BLaER1 treated with 17β-estradiol and CSF1 and Interleukin-3, amounts not matched to agents 10 nM and 100 nM (cell line): ENCODE measurements around the gene CAPZA1.

Source experiments
- H3K27ac ChIP-seq, 11 experiments: shearing (Covaris generic); formaldehyde crosslinking; 2 replicates each; pipeline ENCODE4 v1.8.1; 2022
- H3K27me3 ChIP-seq, 11 experiments: shearing (Covaris generic); formaldehyde crosslinking; 2 replicates each; pipeline ENCODE4 v1.8.1; 2022
- H3K36me3 ChIP-seq, 11 experiments: shearing (Covaris generic); formaldehyde crosslinking; 2 replicates each; pipeline ENCODE4 v1.8.1; 2022
- H3K4me1 ChIP-seq, 10 experiments: shearing (Covaris generic); formaldehyde crosslinking; 2 replicates each; pipeline ENCODE4 v1.8.1; 2022
- H3K4me2 ChIP-seq, 11 experiments: shearing (Covaris generic); formaldehyde crosslinking; 2 replicates each; pipeline ENCODE4 v1.8.1; 2022
- H3K4me3 ChIP-seq, 10 experiments: shearing (Covaris generic); formaldehyde crosslinking; 2 replicates each; pipeline ENCODE4 v1.8.1; 2022
- H3K9ac ChIP-seq, 11 experiments: shearing (Covaris generic); formaldehyde crosslinking; 2 replicates each; pipeline ENCODE4 v1.8.1; 2022
- H3K9me3 ChIP-seq, 11 experiments: shearing (Covaris generic); formaldehyde crosslinking; replicated peaks in 1 of 11; 2 replicates each; pipeline ENCODE4 v1.8.1; 2022
- H4K20me1 ChIP-seq, 11 experiments: shearing (Covaris generic); formaldehyde crosslinking; 2 replicates each; pipeline ENCODE4 v1.8.1; 2022
- Cebpa-rat ChIP-seq, 11 experiments: shearing (Covaris generic); IDR thresholded peaks; 2 replicates each; pipeline ENCODE4 v1.8.1; 2022

Gene CAPZA1

DNA sequence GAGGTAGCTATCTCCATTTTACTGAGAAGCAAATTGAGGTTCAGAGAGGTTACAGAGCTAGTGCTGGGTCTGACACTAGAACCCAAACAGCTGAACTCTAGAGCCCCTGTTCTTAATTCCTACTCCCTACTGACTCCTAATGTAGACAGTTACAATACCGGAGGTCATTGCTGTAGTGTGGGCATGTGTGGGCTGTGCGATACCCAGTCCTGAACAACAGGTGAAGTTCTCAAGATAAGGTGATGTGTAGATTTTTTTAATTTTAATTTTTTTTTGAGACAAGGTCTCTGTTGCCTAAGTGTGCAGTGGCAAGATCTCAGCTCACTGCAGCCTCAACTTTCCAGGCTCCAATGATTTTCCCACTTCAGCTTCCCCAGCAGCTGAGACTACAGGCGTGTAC lies 88.9 kb downstream of the CAPZA1 start:
- peaks cover 0 to 2% (median 0%) of the 10 kb centered on the region in 11 experiments; a peak in 4 of 22 replicates for H3K27me3 ChIP-seq
- TF ChIP-seq Cebpa-rat (IDR thresholded peaks at IDR 0.05), result no peak
- H3K4me2 ChIP-seq, result no peak overlapping the region
- no peak overlapping the region for H3K4me3 ChIP-seq
- H4K20me1 ChIP-seq, result peaks cover 0 to 17% (median 7%) of the 10 kb centered on the region in 11 experiments; a peak in 9 of 22 replicates
- peaks cover 44 to 69% (median 57%) of the 10 kb centered on the region in 10 experiments for H3K4me1 ChIP-seq
- H3K27ac ChIP-seq, result no peak overlapping the region
- no peak overlapping the region for H3K9ac ChIP-seq
- H3K9me3 ChIP-seq, result no peaks in the 10 kb centered on the region
- H3K36me3 ChIP-seq, result 0 out of 22 replicates have a peak, but pooled peaks cover 0 to 7% (median 0%) of the 10 kb centered on the region in 11 experiments

DNA sequence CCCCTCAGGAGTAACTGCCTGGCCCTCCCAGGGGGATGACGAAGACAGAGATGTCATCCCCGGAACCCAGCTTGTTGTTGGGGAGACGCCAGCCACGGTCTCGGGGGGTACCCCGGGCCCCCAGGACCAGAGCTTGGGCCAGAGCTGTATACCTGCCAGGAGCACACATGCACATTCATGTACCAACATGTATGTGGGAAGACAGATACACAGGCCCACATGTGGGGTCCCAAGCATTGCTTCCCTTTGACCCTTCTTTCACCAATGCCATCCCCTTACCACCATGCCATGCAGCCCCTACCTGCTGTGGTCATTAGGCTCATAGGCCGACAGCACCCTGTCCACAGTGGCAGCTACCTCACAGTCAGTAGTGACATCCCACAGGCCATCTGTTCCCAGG lies 90.5 kb downstream of the CAPZA1 start:
- H3K9ac ChIP-seq, result no peak overlapping the region
- TF ChIP-seq Cebpa-rat (IDR thresholded peaks at IDR 0.05), result no peak
- H3K4me3 ChIP-seq, result no peak overlapping the region
- H3K36me3 ChIP-seq, result no peaks in the 10 kb centered on the region
- H3K9me3 ChIP-seq, result no peaks in the 10 kb centered on the region
- H3K4me1 ChIP-seq, result peaks cover 38 to 67% (median 55%) of the 10 kb centered on the region in 10 experiments
- H4K20me1 ChIP-seq, result peaks cover 0 to 17% (median 10%) of the 10 kb centered on the region in 11 experiments; a peak in 15 of 22 replicates
- H3K27ac ChIP-seq, result no peak overlapping the region
- peaks cover 0 to 18% (median 11%) of the 10 kb centered on the region in 11 experiments; a peak in 17 of 22 replicates for H3K27me3 ChIP-seq
- H3K4me2 ChIP-seq, result no peak overlapping the region

DNA sequence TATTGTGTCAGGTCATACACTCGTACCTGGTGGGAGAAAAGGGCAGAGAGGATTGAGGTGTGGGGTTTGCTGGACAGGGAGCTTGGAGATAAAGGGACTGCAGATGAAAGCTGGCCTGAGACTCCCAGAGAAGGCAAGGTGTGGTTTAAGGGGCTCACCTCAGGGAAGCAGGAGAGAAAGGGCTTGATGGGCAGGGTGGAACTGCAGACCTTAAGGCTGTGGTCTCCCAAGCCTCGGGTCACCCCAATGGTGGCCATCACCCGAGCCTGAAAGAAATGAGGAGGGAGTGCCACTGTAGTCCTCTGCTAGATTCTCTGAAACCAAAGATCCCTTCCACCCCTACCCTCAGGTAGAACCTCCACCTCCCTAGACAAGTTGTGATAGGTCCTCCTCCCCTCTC lies 91.0 kb downstream of the CAPZA1 start:
- H3K9ac ChIP-seq, result no peak overlapping the region
- peaks cover 0 to 17% (median 10%) of the 10 kb centered on the region in 11 experiments; a peak in 15 of 22 replicates for H4K20me1 ChIP-seq
- H3K36me3 ChIP-seq, result no peaks in the 10 kb centered on the region
- peaks cover 34 to 64% (median 52%) of the 10 kb centered on the region in 10 experiments for H3K4me1 ChIP-seq
- H3K4me3 ChIP-seq, result no peak overlapping the region
- no peak overlapping the region for H3K27ac ChIP-seq
- H3K9me3 ChIP-seq, result no peaks in the 10 kb centered on the region
- TF ChIP-seq Cebpa-rat (IDR thresholded peaks at IDR 0.05), result no peak
- H3K27me3 ChIP-seq, result peaks cover 0 to 18% (median 11%) of the 10 kb centered on the region in 11 experiments; a peak in 17 of 22 replicates
- peak overlapping the region in 10 of 11 experiments; percentile 38 to 68 (median 48); a peak in 12 of 22 replicates for H3K4me2 ChIP-seq

DNA sequence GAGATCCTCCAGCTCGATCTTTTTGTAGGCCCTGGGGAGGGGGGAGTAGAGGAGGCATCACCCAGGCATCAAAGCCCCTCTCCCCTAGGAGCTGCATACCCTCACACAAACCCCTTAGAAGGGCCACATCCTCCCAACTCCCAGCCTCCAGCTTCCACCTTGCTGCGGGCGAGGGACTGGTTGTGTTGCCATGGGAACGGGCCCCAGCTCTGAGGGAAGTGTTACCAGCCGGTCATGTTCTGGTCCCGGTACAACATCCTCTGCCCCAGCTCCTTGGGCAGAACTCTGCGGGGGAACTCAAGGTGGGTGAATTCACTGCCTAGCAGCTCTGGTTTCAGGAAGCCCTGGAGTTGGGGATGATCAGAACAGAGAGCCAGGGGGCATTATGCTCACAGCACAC lies 91.4 kb downstream of the CAPZA1 start:
- no peaks in the 10 kb centered on the region for H3K36me3 ChIP-seq
- H3K4me3 ChIP-seq, result no peak overlapping the region
- peaks cover 0 to 17% (median 10%) of the 10 kb centered on the region in 11 experiments; a peak in 15 of 22 replicates for H4K20me1 ChIP-seq
- H3K27ac ChIP-seq, result no peak overlapping the region
- H3K27me3 ChIP-seq, result peaks cover 0 to 18% (median 11%) of the 10 kb centered on the region in 11 experiments; a peak in 17 of 22 replicates
- no peaks in the 10 kb centered on the region for H3K9me3 ChIP-seq
- H3K4me2 ChIP-seq, result peak overlapping the region; percentile 38 to 68 (median 49); a peak in 19 of 22 replicates
- H3K9ac ChIP-seq, result no peak overlapping the region
- H3K4me1 ChIP-seq, result peaks cover 34 to 64% (median 52%) of the 10 kb centered on the region in 10 experiments
- TF ChIP-seq Cebpa-rat (IDR thresholded peaks at IDR 0.05), result no peak

DNA sequence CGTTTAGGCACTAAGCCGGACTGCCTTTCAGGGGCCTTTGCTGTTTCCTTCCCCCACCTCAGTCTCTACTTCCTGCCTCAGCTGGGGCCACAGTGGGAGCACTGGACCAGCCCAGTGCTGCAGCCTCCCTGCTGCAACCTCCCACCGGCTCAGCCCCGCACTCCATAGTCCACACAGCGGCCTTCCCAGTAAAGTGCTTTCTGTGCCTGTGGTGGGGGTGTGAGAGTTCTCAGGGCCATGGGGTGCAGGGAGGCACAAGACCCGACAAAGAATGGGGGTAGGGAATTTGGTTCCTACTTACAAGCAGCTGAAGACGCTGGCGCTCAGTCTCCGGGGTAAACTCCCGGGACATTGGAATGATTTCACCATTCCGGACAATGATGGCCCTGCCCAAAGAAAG lies 92.0 kb downstream of the CAPZA1 start:
- no peak overlapping the region for H3K27ac ChIP-seq
- no peak overlapping the region for H3K4me3 ChIP-seq
- H3K4me2 ChIP-seq, result peak overlapping the region; percentile 38 to 68 (median 49); a peak in 21 of 22 replicates
- H4K20me1 ChIP-seq, result peaks cover 0 to 18% (median 10%) of the 10 kb centered on the region in 11 experiments; a peak in 15 of 22 replicates
- no peak overlapping the region for H3K9ac ChIP-seq
- TF ChIP-seq Cebpa-rat (IDR thresholded peaks at IDR 0.05), result no peak
- peaks cover 0 to 18% (median 11%) of the 10 kb centered on the region in 11 experiments; a peak in 17 of 22 replicates for H3K27me3 ChIP-seq
- H3K36me3 ChIP-seq, result no peaks in the 10 kb centered on the region
- peaks cover 33 to 69% (median 52%) of the 10 kb centered on the region in 10 experiments for H3K4me1 ChIP-seq
- no peaks in the 10 kb centered on the region for H3K9me3 ChIP-seq

DNA sequence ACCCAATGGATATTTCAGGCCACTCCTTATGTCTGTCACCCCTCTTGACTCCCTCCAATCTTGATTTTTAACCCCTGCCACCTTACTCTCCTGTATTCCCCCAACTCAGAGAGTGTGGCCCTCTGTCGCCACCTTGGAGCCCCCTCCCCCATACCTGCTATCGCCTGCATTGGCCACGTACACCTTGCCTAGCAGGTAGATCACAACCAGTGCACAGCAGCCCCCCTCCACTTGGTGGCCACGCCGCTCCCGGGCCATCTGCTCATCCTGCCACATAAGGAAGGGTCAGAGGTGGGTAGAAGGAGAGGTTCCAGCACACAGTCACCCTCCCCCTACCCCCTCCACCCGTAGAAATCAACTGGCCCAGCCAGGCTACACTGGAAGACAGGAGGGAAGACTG lies 92.6 kb downstream of the CAPZA1 start:
- peaks cover 33 to 69% (median 55%) of the 10 kb centered on the region in 10 experiments for H3K4me1 ChIP-seq
- peaks cover 0 to 18% (median 10%) of the 10 kb centered on the region in 11 experiments; a peak in 15 of 22 replicates for H4K20me1 ChIP-seq
- H3K27me3 ChIP-seq, result peaks cover 0 to 18% (median 11%) of the 10 kb centered on the region in 11 experiments; a peak in 17 of 22 replicates
- no peak for TF ChIP-seq Cebpa-rat (IDR thresholded peaks at IDR 0.05)
- no peaks in the 10 kb centered on the region for H3K9me3 ChIP-seq
- no peak overlapping the region for H3K9ac ChIP-seq
- H3K27ac ChIP-seq, result no peak overlapping the region
- H3K4me2 ChIP-seq, result peak overlapping the region in 3 of 11 experiments; percentile 59 to 68 (median 65); a peak in 2 of 22 replicates
- no peaks in the 10 kb centered on the region for H3K36me3 ChIP-seq
- H3K4me3 ChIP-seq, result no peak overlapping the region

DNA sequence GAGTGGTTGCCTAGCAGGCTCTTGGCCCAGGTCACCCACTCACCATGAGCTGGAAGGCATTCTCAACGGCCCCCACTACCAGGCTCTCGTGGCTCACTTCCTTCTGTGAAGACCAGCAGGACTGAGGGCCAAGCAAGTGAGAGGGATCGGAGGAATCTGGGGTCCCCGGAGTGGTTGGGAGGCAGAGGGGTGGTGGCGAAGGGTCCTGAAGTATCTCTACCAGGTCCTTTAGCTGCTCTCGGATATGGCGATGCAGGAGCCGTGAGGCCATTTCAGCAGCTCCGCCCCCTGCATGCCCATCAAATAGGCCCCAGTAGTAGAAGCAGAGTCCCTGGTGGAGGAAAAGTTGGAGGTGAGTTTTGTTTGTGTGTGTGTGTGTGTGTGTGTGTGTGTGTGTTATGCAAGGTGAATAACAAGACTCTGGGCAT lies 93.1 kb downstream of the CAPZA1 start:
- Histone ChIP-seq H3K9ac (no peak overlapping the region), H4K20me1 (peaks cover 0 to 18% (median 10%) of the 10 kb centered on the region in 11 experiments; a peak in 15 of 22 replicates), H3K36me3 (no peaks in the 10 kb centered on the region), H3K4me3 (no peak overlapping the region), H3K4me2 (0 out of 22 replicates have a peak overlapping the region, but pooled peaks of 1 of the 11 experiments have one; percentile 100), H3K9me3 (no peaks in the 10 kb centered on the region), H3K27me3 (peaks cover 0 to 18% (median 11%) of the 10 kb centered on the region in 11 experiments; a peak in 17 of 22 replicates), H3K4me1 (peaks cover 30 to 65% (median 50%) of the 10 kb centered on the region in 10 experiments), H3K27ac (no peak overlapping the region)
- TF ChIP-seq Cebpa-rat (IDR thresholded peaks at IDR 0.05), result no peak

DNA sequence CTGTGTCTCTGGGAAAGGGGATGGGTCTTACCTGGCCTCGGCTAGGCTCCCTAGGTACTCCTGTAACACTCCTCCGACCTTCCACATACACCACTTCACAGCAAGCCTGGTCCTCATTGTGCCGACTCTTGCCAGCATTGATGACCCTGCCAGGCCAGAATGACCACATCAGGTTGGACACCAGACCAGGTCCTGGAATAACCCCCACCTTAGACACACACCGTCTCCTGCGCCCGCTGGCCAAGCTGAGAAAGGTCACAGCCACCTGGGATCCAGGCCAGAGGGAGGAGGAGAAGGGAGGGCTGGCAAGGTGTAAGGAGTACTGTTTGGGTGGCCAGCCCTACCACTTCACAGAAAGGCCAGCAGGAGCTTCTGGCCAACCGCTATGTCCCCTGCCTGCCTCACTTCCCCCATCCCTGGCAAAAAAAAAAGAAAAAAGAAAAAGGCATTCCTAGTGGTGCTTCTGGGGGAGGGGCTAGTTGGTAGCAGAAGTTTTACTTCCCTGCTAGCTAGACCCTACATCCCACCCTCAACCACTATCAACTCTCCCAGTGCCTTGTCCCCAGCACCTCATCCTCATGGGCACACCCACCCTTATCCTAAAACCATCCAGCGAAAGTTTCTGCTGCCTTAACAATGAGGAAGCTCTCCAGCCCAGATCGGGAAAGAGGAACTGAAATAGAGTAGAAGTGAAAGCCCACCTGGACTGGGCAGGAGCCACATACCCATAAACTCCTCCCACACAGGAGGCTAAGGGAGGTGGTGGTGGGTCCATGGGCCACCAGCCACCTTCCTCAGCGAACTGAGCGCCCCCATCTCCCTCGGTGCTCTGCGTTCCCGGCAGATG lies 94.1 kb downstream of the CAPZA1 start:
- H3K4me3 ChIP-seq, result peak overlapping the region; percentile 64 to 80 (median 67)
- TF ChIP-seq Cebpa-rat (IDR thresholded peaks at IDR 0.05), result no peak
- peaks cover 26 to 61% (median 48%) of the 10 kb centered on the region in 10 experiments for H3K4me1 ChIP-seq
- H3K27ac ChIP-seq, result peak overlapping the region in 3 of 11 experiments; percentile 6 to 29 (median 8); a peak in 3 of 22 replicates
- no peaks in the 10 kb centered on the region for H3K9me3 ChIP-seq
- no peaks in the 10 kb centered on the region for H3K36me3 ChIP-seq
- peaks cover 0 to 18% (median 10%) of the 10 kb centered on the region in 11 experiments; a peak in 15 of 22 replicates for H4K20me1 ChIP-seq
- H3K4me2 ChIP-seq, result peak overlapping the region; percentile 97 to 100 (median 100)
- H3K27me3 ChIP-seq, result peaks cover 0 to 18% (median 11%) of the 10 kb centered on the region in 11 experiments; a peak in 17 of 22 replicates
- peak overlapping the region in 10 of 11 experiments; percentile 21 to 73 (median 58); a peak in 16 of 22 replicates for H3K9ac ChIP-seq
